B cell (primary cell): ENCODE data around the gene ARID3A. TPM values are rescaled to one million over a fixed set of nuclear protein-coding genes. Genes with fewer than 3 reads are reported as not detected.

Source experiments
- ATAC-seq: fragments of 200-7000 bp; cut with Tn5 transposase; one replicate; pipeline ENCODE4 v1.10.0; 2021; ENCODE audit warnings: low read depth, mild to moderate bottlenecking, moderate number of reproducible peaks, moderate library complexity
- CTCF ChIA-PET: fragments of 350-600 bp; sonication (Branson Sonifier 250); formaldehyde crosslinking; loops from one replicate; lab custom pipeline; 2021; ENCODE audit warnings: antibody characterized with exemption, inconsistent platforms; lab: Charles Lee
- POLR2A ChIA-PET: fragments of 350-600 bp; sonication (Branson Sonifier 250); formaldehyde crosslinking; loops from one replicate; lab custom pipeline; 2021; ENCODE audit warnings: antibody characterized with exemption; lab: Charles Lee
- DNase-seq: peaks from one replicate; pipeline ENCODE4 v3.0.0; 2013
- H2AFZ ChIP-seq: 2 replicates; pipeline ENCODE4 v1.6.1; 2012; ENCODE audit warnings: mild to moderate bottlenecking, low read depth, low read length; ENCODE audit not compliant: insufficient read depth, poor library complexity, severe bottlenecking
- H3K27ac ChIP-seq, 2 donors: 1 replicate in 1 of 2; 2 replicates in 1 of 2; pipeline ENCODE4 v1.5.1; 2012 to 2013; ENCODE audit warnings: low read length in 2 of 2, mild to moderate bottlenecking in 2 of 2, moderate library complexity in 1 of 2
- H3K27me3 ChIP-seq, 4 experiments: fragments of 200-600 bp in 1 of 4; sonication (generic) in 1 of 4; replicated peaks in 1 of 4; 1 replicate in 2 of 4; 2 replicates in 2 of 4; pipeline versions ENCODE4 v1.6.1 to v1.7.0; 2013 to 2016; ENCODE audit warnings: low read length in 3 of 4, mild to moderate bottlenecking in 2 of 4, mixed read lengths in 1 of 4, moderate library complexity in 1 of 4; ENCODE audit not compliant: insufficient read depth in 4 of 4, control insufficient read depth in 3 of 4; ENCODE audit errors: control extremely low read depth in 1 of 4
- H3K36me3 ChIP-seq, 2 experiments: replicated peaks in 1 of 2; 1 replicate in 1 of 2; 2 replicates in 1 of 2; pipeline versions ENCODE4 v1.6.1 to v1.7.1; 2013; ENCODE audit warnings: low read length in 1 of 2; ENCODE audit not compliant: insufficient read depth in 2 of 2, control insufficient read depth in 1 of 2; ENCODE audit errors: control extremely low read depth in 1 of 2, extremely low read depth in 1 of 2
- H3K4me1 ChIP-seq, 2 donors: fragments of 200-600 bp in 1 of 2; sonication (generic) in 1 of 2; 1 replicate in 1 of 2; 2 replicates in 1 of 2; pipeline versions ENCODE4 v1.5.1 to v1.6.1; 2013 to 2017; ENCODE audit warnings: low read length in 2 of 2; ENCODE audit not compliant: control insufficient read depth in 2 of 2, insufficient read depth in 2 of 2
- H3K4me2 ChIP-seq: replicated peaks from 2 replicates; pipeline ENCODE3; 2012; ENCODE audit warnings: mild to moderate bottlenecking, low read depth, low read length; ENCODE audit not compliant: poor library complexity, severe bottlenecking
- H3K4me3 ChIP-seq, 5 experiments: fragments of 200-600 bp in 1 of 5; sonication (generic) in 1 of 5; 1 replicate in 3 of 5; 2 replicates in 2 of 5; pipeline versions ENCODE4 v1.5.1 to v1.7.0; 2011 to 2016; ENCODE audit warnings: low read length in 4 of 5, mild to moderate bottlenecking in 4 of 5, low read depth in 2 of 5, control low read depth in 1 of 5, moderate library complexity in 1 of 5; ENCODE audit not compliant: insufficient read depth in 1 of 5; ENCODE audit errors: control extremely low read depth in 1 of 5, extremely low read depth in 1 of 5
- H3K79me2 ChIP-seq: fragments of 200-600 bp; sonication (generic); one replicate; pipeline ENCODE4 v1.6.0; 2016; ENCODE audit warnings: low read length; ENCODE audit not compliant: control insufficient read depth, insufficient read depth
- H3K9ac ChIP-seq: fragments of 200-600 bp; sonication (generic); 2 replicates; pipeline ENCODE4 v1.6.1; 2017; ENCODE audit warnings: mild to moderate bottlenecking, low read length, moderate library complexity
- H3K9me3 ChIP-seq, 3 donors: one replicate each; pipeline versions ENCODE4 v1.6.1 to v1.7.1; 2013; ENCODE audit warnings: low read length in 2 of 3; ENCODE audit not compliant: control insufficient read depth in 2 of 3, insufficient read depth in 1 of 3; ENCODE audit errors: control extremely low read depth in 1 of 3
- H4K20me1 ChIP-seq: 2 replicates; pipeline ENCODE4 v1.6.0; 2012; ENCODE audit warnings: mild to moderate bottlenecking, low read length; ENCODE audit not compliant: insufficient read depth, control insufficient read depth, poor library complexity, severe bottlenecking
- H3K27ac Mint-ChIP-seq: one replicate; pipeline ENCODE4 v1.8.0; 2021; ENCODE audit warnings: mixed read lengths
- H3K27me3 Mint-ChIP-seq: one replicate; pipeline ENCODE4 v1.8.0; 2021; ENCODE audit warnings: mixed read lengths
- H3K4me1 Mint-ChIP-seq: one replicate; pipeline ENCODE4 v1.8.0; 2021; ENCODE audit warnings: mixed read lengths
- H3K4me3 Mint-ChIP-seq: one replicate; pipeline ENCODE4 v1.8.0; 2021; ENCODE audit warnings: mixed read lengths
- H3K9me3 Mint-ChIP-seq: one replicate; pipeline ENCODE4 v1.8.0; 2022; ENCODE audit warnings: mixed read lengths; ENCODE audit not compliant: insufficient read depth
- CTCF ChIP-seq: fragments of 200-600 bp; IDR thresholded peaks from one replicate; pipeline ENCODE4 v1.8.0; 2022; ENCODE audit warnings: antibody characterized with exemption, mild to moderate bottlenecking
- EZH2 ChIP-seq: IDR thresholded peaks from 2 replicates; pipeline ENCODE4 v1.6.1; 2012; ENCODE audit warnings: borderline replicate concordance, low read depth, mild to moderate bottlenecking, moderate library complexity, low read length; ENCODE audit not compliant: insufficient read depth, poor library complexity, severe bottlenecking
- WGBS: methylation state at CpG from one replicate; pipeline ENCODE4 v1.1.5; 2013; ENCODE audit warnings: missing lambda C conversion rate; ENCODE audit not compliant: insufficient coverage; 5-methylcytosine and 5-hydroxymethylcytosine counted together
- intact Hi-C: fragments of 100-400 bp; cut with micrococcal nuclease; formaldehyde crosslinking; loops from one replicate; pipeline ENCODE4 v1.10.0; 2022
- polyA plus RNA-seq: library from polyadenylated mRNA; depleted of rRNA; stranded (reverse); fragments of >200 nt; gene quantifications from 2 replicates; pipeline ENCODE4 v1.2.3, GENCODE V29; 2012
- total RNA-seq, 2 donors: library from RNA; stranded (reverse); fragments of 120-200 nt in 1 of 2; gene quantifications; 1 replicate in 1 of 2; 2 replicates in 1 of 2; pipeline versions ENCODE4 v1.2.3 to v1.2.4, GENCODE V29; 2013 to 2022

Gene ARID3A
- total and polyA plus RNA-seq, 2 donors (not counting 1 experiment from before 2014, with no cell fraction given) = 22.9 to 60.5 TPM

- 98% methylated on average over 17 of the region's 17 CpGs for WGBS
- Mint-ChIP-seq H3K4me3 (no peak overlapping the region), H3K4me1 (peaks cover 2% of the 10 kb centered on the region), H3K9me3 (peaks cover 4% of the 10 kb centered on the region), H3K27me3 (no peaks in the 10 kb centered on the region), H3K27ac (no peak overlapping the region)
- H3K4me1 ChIP-seq = no peaks in the 10 kb centered on the region
- ChIA-PET POLR2A (interaction anchor here (0.8 kb wide), 1 partner anchor 15 kb away, joined by 4 read pairs; no protein-coding TSS in a partner anchor), CTCF (interaction anchor here (0.7 to 2.2 kb wide), 2 partner anchors 18 to 71 kb away, joined by 5 to 6 read pairs; partner anchors contain the start of gene WDR18)
- no peak overlapping the region for H3K9ac ChIP-seq
- no peak for TF ChIP-seq CTCF
- peaks cover 6 to 62% of the 10 kb centered on the region in 2 experiments for H3K36me3 ChIP-seq
- H3K27ac ChIP-seq = no peak overlapping the region
- H3K4me2 ChIP-seq = no peak overlapping the region
- no peaks in the 10 kb centered on the region for H3K79me2 ChIP-seq
- intact Hi-C loops = no loop called here
- ATAC-seq = no peak
- no peaks in the 10 kb centered on the region for H3K27me3 ChIP-seq
- peaks cover 0 to 32% (median 6%) of the 10 kb centered on the region in 3 donors for H3K9me3 ChIP-seq
- no peak overlapping the region for H2AFZ ChIP-seq
- H4K20me1 ChIP-seq = peaks cover 4% of the 10 kb centered on the region
- DNase-seq = no peak
- no peak overlapping the region for H3K4me3 ChIP-seq
Measured at GRCh38 chr19:966485-967088, 40.8 kb downstream of the ARID3A start.

GRCh38 chr19:970695-971094 is 44.9 kb downstream of the ARID3A start:
- Histone ChIP-seq H2AFZ (no peak overlapping the region), H3K4me1 (no peaks in the 10 kb centered on the region), H3K4me3 (no peak overlapping the region), H3K4me2 (no peak overlapping the region), H3K36me3 (peaks cover 6 to 43% of the 10 kb centered on the region in 2 experiments), H3K9ac (no peak overlapping the region), H3K27ac (no peak overlapping the region), H3K79me2 (no peaks in the 10 kb centered on the region), H4K20me1 (no peaks in the 10 kb centered on the region), H3K9me3 (peaks cover 0 to 29% (median 6%) of the 10 kb centered on the region in 3 donors), H3K27me3 (no peaks in the 10 kb centered on the region)
- peak; percentile 73 for TF ChIP-seq CTCF
- TF ChIP-seq EZH2 = no peak
- Mint-ChIP-seq H3K4me3 (no peak overlapping the region), H3K27me3 (no peaks in the 10 kb centered on the region), H3K4me1 (no peaks in the 10 kb centered on the region), H3K27ac (peak overlapping the region; percentile 29), H3K9me3 (peaks cover 4% of the 10 kb centered on the region)
- ATAC-seq (no peak), DNase-seq (no peak)
- CTCF ChIA-PET = interaction anchor here (1.0 to 1.7 kb wide), 2 partner anchors 11 to 14 kb away, joined by 3 to 5 read pairs; partner anchors contain the start of gene WDR18
- intact Hi-C loops = no loop called here
- 95% methylated on average over 14 of the region's 14 CpGs for WGBS
- POLR2A ChIA-PET = interaction anchor here (0.6 kb wide), 1 partner anchor 24 kb away, joined by 4 read pairs; no protein-coding TSS in a partner anchor
